GM18505 (cell line): ENCODE results near the gene GPR150.

ENCODE experiments used
- ATAC-seq: cut with Tn5 transposase; IDR thresholded peaks from one replicate; pipeline ENCODE4 v1.9.1; 2021; ENCODE audit not compliant: unreplicated experiment
- POLR2A ChIP-seq: IDR thresholded peaks from 4 replicates; pipeline ENCODE4 v1.6.1; 2011; ENCODE audit warnings: borderline replicate concordance; ENCODE audit not compliant: insufficient read depth, insufficient read length; ENCODE audit errors: extremely low read depth

The GPR150 gene

GRCh38 chr5:95670568-95670967 is 50.7 kb downstream of the GPR150 start:
- no peak for ATAC-seq
- no peak for TF ChIP-seq POLR2A
